ENCODE results near the gene CCSER1. TPM values are rescaled to one million over a fixed set of nuclear protein-coding genes. Genes with fewer than 3 reads are reported as not detected.

CCSER1 gene
- total RNA-seq, 3 donors from 2014 or later (not counting 1 experiment from before 2014, with no cell fraction given), result 0.87 to 1.1 (median 1.1) TPM

- no peaks in the 10 kb centered on the region for H3K4me1 ChIP-seq (ENCODE audit: control insufficient read depth, insufficient read depth, low read length)
- TF ChIP-seq, protein P1, sequence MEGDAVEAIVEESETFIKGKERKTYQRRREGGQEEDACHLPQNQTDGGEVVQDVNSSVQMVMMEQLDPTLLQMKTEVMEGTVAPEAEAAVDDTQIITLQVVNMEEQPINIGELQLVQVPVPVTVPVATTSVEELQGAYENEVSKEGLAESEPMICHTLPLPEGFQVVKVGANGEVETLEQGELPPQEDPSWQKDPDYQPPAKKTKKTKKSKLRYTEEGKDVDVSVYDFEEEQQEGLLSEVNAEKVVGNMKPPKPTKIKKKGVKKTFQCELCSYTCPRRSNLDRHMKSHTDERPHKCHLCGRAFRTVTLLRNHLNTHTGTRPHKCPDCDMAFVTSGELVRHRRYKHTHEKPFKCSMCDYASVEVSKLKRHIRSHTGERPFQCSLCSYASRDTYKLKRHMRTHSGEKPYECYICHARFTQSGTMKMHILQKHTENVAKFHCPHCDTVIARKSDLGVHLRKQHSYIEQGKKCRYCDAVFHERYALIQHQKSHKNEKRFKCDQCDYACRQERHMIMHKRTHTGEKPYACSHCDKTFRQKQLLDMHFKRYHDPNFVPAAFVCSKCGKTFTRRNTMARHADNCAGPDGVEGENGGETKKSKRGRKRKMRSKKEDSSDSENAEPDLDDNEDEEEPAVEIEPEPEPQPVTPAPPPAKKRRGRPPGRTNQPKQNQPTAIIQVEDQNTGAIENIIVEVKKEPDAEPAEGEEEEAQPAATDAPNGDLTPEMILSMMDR (IDR thresholded peaks at IDR 0.05), result no peak
- H3K36me3 Mint-ChIP-seq, result no peaks in the 10 kb centered on the region
- WGBS (ENCODE audit: insufficient coverage), result no CpG with 5 or more reads among the region's 1 CpG
- peaks cover 5 to 10% of the 10 kb centered on the region in 2 donors for H3K9me3 Mint-ChIP-seq
- H3K4me1 Mint-ChIP-seq, result no peaks in the 10 kb centered on the region
- H3K4me3 Mint-ChIP-seq, result no peak overlapping the region
- no peak overlapping the region for H3K27ac Mint-ChIP-seq
- H3K27me3 ChIP-seq (ENCODE audit: control insufficient read depth, insufficient read depth, low read length), result no peaks in the 10 kb centered on the region
- no peak overlapping the region for H3K27ac ChIP-seq (ENCODE audit: low read length)
- no peaks in the 10 kb centered on the region for H3K36me3 ChIP-seq (ENCODE audit: control insufficient read depth, insufficient read depth, low read length)
- H3K4me3 ChIP-seq (ENCODE audit: low read length), result no peak overlapping the region
- ATAC-seq, result no peak
- intact Hi-C loops (cut with micrococcal nuclease), result no loop called here
- H3K9me3 ChIP-seq (ENCODE audit: control insufficient read depth, insufficient read depth, low read length), result no peaks in the 10 kb centered on the region
- DNase-seq, result no peak
- H3K27me3 Mint-ChIP-seq (ENCODE audit: low read depth in 2 of 2), result no peaks in the 10 kb centered on the region
Observed at GRCh38 chr4:91111556-91111955, 984.4 kb downstream of the CCSER1 start.

- H3K27ac ChIP-seq (ENCODE audit: low read length), result no peak overlapping the region
Observed at GRCh38 chr4:91113130-91113706, 986.0 kb downstream of the CCSER1 start.

GRCh38 chr4:91114386-91114785, 987.2 kb downstream of the CCSER1 start:
- 86% methylated on average over 2 of the region's 4 CpGs for WGBS (ENCODE audit: insufficient coverage)
- Histone ChIP-seq H3K4me1 (ENCODE audit: control insufficient read depth, insufficient read depth, low read length) (no peaks in the 10 kb centered on the region), H3K36me3 (ENCODE audit: control insufficient read depth, insufficient read depth, low read length) (no peaks in the 10 kb centered on the region), H3K9me3 (ENCODE audit: control insufficient read depth, insufficient read depth, low read length) (no peaks in the 10 kb centered on the region), H3K27me3 (ENCODE audit: control insufficient read depth, insufficient read depth, low read length) (no peaks in the 10 kb centered on the region), H3K4me3 (ENCODE audit: low read length) (no peak overlapping the region), H3K27ac (ENCODE audit: low read length) (no peak overlapping the region)
- TF ChIP-seq, protein P1 (IDR thresholded peaks at IDR 0.05), result no peak
- intact Hi-C loops (cut with micrococcal nuclease), result no loop called here
- peaks cover 2 to 6% of the 10 kb centered on the region in 2 donors for H3K9me3 Mint-ChIP-seq
- no peak for ATAC-seq
- DNase-seq, result no peak
- H3K27ac Mint-ChIP-seq, result no peak overlapping the region
- no peaks in the 10 kb centered on the region for H3K4me1 Mint-ChIP-seq
- H3K36me3 Mint-ChIP-seq, result no peaks in the 10 kb centered on the region
- H3K27me3 Mint-ChIP-seq (ENCODE audit: low read depth in 2 of 2), result no peaks in the 10 kb centered on the region
- H3K4me3 Mint-ChIP-seq, result no peak overlapping the region

More at GRCh38 chr4:91113130-91113706, 986.0 kb downstream of the CCSER1 start:
- DNase-seq (no peak), ATAC-seq (no peak)
- Histone ChIP-seq H3K36me3 (ENCODE audit: control insufficient read depth, insufficient read depth, low read length) (no peaks in the 10 kb centered on the region), H3K4me1 (ENCODE audit: control insufficient read depth, insufficient read depth, low read length) (no peaks in the 10 kb centered on the region), H3K9me3 (ENCODE audit: control insufficient read depth, insufficient read depth, low read length) (no peaks in the 10 kb centered on the region), H3K4me3 (ENCODE audit: low read length) (no peak overlapping the region), H3K27me3 (ENCODE audit: control insufficient read depth, insufficient read depth, low read length) (no peaks in the 10 kb centered on the region)
- Mint-ChIP-seq H3K27me3 (ENCODE audit: low read depth in 2 of 2) (no peaks in the 10 kb centered on the region), H3K27ac (no peak overlapping the region), H3K36me3 (no peaks in the 10 kb centered on the region), H3K4me1 (no peaks in the 10 kb centered on the region), H3K9me3 (peaks cover 5 to 10% of the 10 kb centered on the region in 2 donors), H3K4me3 (no peak overlapping the region)
- TF ChIP-seq, protein P1 (IDR thresholded peaks at IDR 0.05), result no peak
- WGBS (ENCODE audit: insufficient coverage), result 74% methylated on average over 3 of the region's 4 CpGs
- intact Hi-C loops (cut with micrococcal nuclease), result no loop called here

- Mint-ChIP-seq H3K4me3 (no peak overlapping the region), H3K27me3 (ENCODE audit: low read depth in 2 of 2) (no peaks in the 10 kb centered on the region), H3K4me1 (no peaks in the 10 kb centered on the region), H3K36me3 (no peaks in the 10 kb centered on the region), H3K9me3 (peaks cover 2 to 6% of the 10 kb centered on the region in 2 donors), H3K27ac (no peak overlapping the region)
- no peak overlapping the region for H3K27ac ChIP-seq (ENCODE audit: low read length)
- ATAC-seq (no peak), DNase-seq (no peak)
- H3K4me3 ChIP-seq (ENCODE audit: low read length), result no peak overlapping the region
- H3K9me3 ChIP-seq (ENCODE audit: control insufficient read depth, insufficient read depth, low read length), result no peaks in the 10 kb centered on the region
- no peaks in the 10 kb centered on the region for H3K4me1 ChIP-seq (ENCODE audit: control insufficient read depth, insufficient read depth, low read length)
- H3K36me3 ChIP-seq (ENCODE audit: control insufficient read depth, insufficient read depth, low read length), result no peaks in the 10 kb centered on the region
- TF ChIP-seq, protein P1 (IDR thresholded peaks at IDR 0.05), result no peak
- H3K27me3 ChIP-seq (ENCODE audit: control insufficient read depth, insufficient read depth, low read length), result no peaks in the 10 kb centered on the region
- intact Hi-C loops (cut with micrococcal nuclease), result no loop called here
Observed at GRCh38 chr4:91116861-91117260, 989.7 kb downstream of the CCSER1 start.
